Hepatocyte (in vitro differentiated cells): ENCODE results near the gene GNPTAB.

Experiments
- EZH2 ChIP-seq: fragments of 200-600 bp; sonication (generic); IDR thresholded peaks from 2 replicates; pipeline ENCODE4 v1.6.1; 2016; ENCODE audit warnings: antibody characterized with exemption, mild to moderate bottlenecking, borderline replicate concordance
- EZH2phosphoT487 ChIP-seq: fragments of 200-600 bp; sonication (generic); IDR thresholded peaks from one replicate; pipeline ENCODE4 v1.6.1; 2018; ENCODE audit warnings: antibody characterized with exemption, mild to moderate bottlenecking, low read depth, moderate library complexity; ENCODE audit not compliant: unreplicated experiment, severe bottlenecking
- TF ChIP-seq, protein P1 (sequence below): fragments of 200-600 bp; sonication (generic); IDR thresholded peaks from 2 replicates; pipeline ENCODE4 v1.5.1; 2016; ENCODE audit warnings: antibody characterized with exemption, mild to moderate bottlenecking; ENCODE audit not compliant: poor library complexity

DNA sequence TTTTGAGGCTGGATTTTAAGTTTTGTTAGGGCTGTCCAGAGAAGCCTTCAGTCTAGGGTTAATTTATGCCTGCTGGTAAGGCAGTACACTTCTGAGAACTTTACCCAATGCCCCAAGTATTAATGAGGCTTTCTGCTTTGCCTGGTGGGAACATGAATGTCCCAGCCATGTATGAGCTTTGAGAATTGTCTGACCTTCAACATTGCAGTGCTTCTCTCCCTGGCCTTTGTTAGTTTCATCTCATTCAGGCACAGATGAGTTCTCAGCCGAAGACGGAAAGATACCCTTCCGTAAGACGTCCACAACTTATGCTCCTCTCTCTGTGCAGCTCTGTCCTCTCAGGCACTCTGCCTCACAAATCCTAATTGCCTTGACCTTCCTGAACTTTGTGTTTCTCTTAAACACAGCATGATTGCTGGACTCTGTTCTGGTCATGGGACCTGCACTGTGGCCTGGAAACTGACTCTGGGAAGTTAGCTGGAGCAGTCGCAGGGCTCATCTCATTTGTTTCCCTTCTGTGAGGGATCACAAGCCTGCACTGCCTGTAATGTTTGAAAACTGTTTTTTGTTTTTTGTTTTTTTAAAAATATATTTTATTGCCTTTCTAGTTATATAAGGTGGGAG lies 117.6 kb downstream of the GNPTAB start:
- TF ChIP-seq, protein P1, sequence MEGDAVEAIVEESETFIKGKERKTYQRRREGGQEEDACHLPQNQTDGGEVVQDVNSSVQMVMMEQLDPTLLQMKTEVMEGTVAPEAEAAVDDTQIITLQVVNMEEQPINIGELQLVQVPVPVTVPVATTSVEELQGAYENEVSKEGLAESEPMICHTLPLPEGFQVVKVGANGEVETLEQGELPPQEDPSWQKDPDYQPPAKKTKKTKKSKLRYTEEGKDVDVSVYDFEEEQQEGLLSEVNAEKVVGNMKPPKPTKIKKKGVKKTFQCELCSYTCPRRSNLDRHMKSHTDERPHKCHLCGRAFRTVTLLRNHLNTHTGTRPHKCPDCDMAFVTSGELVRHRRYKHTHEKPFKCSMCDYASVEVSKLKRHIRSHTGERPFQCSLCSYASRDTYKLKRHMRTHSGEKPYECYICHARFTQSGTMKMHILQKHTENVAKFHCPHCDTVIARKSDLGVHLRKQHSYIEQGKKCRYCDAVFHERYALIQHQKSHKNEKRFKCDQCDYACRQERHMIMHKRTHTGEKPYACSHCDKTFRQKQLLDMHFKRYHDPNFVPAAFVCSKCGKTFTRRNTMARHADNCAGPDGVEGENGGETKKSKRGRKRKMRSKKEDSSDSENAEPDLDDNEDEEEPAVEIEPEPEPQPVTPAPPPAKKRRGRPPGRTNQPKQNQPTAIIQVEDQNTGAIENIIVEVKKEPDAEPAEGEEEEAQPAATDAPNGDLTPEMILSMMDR: no peak
- TF ChIP-seq EZH2 (no peak), EZH2phosphoT487 (no peak)
